Body of pancreas (tissue), 4 donors: ENCODE measurements around the gene EXTL1. TPM values are rescaled to one million over a fixed set of nuclear protein-coding genes. Genes with fewer than 3 reads are reported as not detected.
A peak's percentile ranks its signal among the peaks of the same experiment; 100 is the strongest.

ENCODE experiments used
- ATAC-seq: fragments of 150-250 bp; one replicate; pipeline ENCODE4 v1.9.1; 2016
- DNase-seq, 4 donors: peaks; one replicate each; pipeline ENCODE4 v3.0.0-alpha.2; 2019
- H3K27ac ChIP-seq, 4 donors: fragments of 200-600 bp; sonication (generic); 1 replicate in 3 of 4; 2 replicates in 1 of 4; pipeline versions ENCODE4 v1.5.1 to v1.6.1; 2016 to 2019; ENCODE audit warnings: mild to moderate bottlenecking in 1 of 4, mixed read lengths in 1 of 4, moderate library complexity in 1 of 4
- H3K27me3 ChIP-seq, 2 donors: fragments of 200-600 bp; sonication (generic); one replicate each; pipeline ENCODE4 v1.6.0; 2016; ENCODE audit warnings: mild to moderate bottlenecking in 1 of 2
- H3K36me3 ChIP-seq, 2 donors: fragments of 200-600 bp; sonication (generic); replicated peaks in 1 of 2; 2 replicates each; pipeline ENCODE4 v1.5.1; 2016; ENCODE audit warnings: low read depth in 2 of 2; ENCODE audit not compliant: insufficient read depth in 1 of 2
- H3K4me1 ChIP-seq: fragments of 200-600 bp; sonication (generic); one replicate; pipeline ENCODE4 v1.6.0; 2016
- H3K4me3 ChIP-seq, 2 donors: fragments of 200-600 bp; sonication (generic); 1 replicate in 1 of 2; 2 replicates in 1 of 2; pipeline ENCODE4 v1.5.1; 2016 to 2019
- H3K9me3 ChIP-seq, 3 donors: fragments of 200-600 bp; sonication (generic); 1 replicate in 2 of 3; 2 replicates in 1 of 3; pipeline ENCODE4 v1.5.1; 2016
- POLR2A ChIP-seq, 3 donors: fragments of 450-650 bp; IDR thresholded peaks; one replicate each; pipeline ENCODE4 v1.6.1; 2016; ENCODE audit warnings: antibody characterized with exemption in 3 of 3, mild to moderate bottlenecking in 2 of 3
- WGBS, 2 donors: methylation state at CpG; one replicate each; pipeline ENCODE4 v1.1.5; 2017; 5-methylcytosine and 5-hydroxymethylcytosine counted together
- intact Hi-C: fragments of 100-400 bp; cut with DNase I; formaldehyde crosslinking; loops from one replicate; pipeline ENCODE4 v1.15.1; 2023
- small RNA-seq: library from RNA; depleted of rRNA; stranded (forward); fragments of <200 nt; gene quantifications from one replicate; pipeline ENCODE3, GENCODE V24; 2016
- total RNA-seq, 2 donors: library from RNA; depleted of rRNA; stranded (reverse); fragments of >200 nt; gene quantifications; one replicate each; pipeline ENCODE4 v1.1.0, GENCODE V29; 2016
- TF ChIP-seq, protein P1 (sequence below), 7 experiments: fragments of 450-650 bp in 4 of 7; fragments of 200-600 bp in 3 of 7; sonication (generic) in 3 of 7; IDR thresholded peaks; one replicate each; pipeline ENCODE4 v1.5.1; 2016 to 2019; ENCODE audit warnings: antibody characterized with exemption in 7 of 7

The EXTL1 gene
- total RNA-seq, 2 donors from 2014 or later = not detected

GRCh38 chr1:26082020-26082350 is 60.4 kb downstream of the EXTL1 start:
- no peaks in the 10 kb centered on the region for H3K9me3 ChIP-seq
- H3K27me3 ChIP-seq = no peaks in the 10 kb centered on the region
- ATAC-seq (no peak), DNase-seq (no peak)
- no peak overlapping the region for H3K4me3 ChIP-seq
- H3K4me1 ChIP-seq = peaks cover 50% of the 10 kb centered on the region
- TF ChIP-seq, protein P1, sequence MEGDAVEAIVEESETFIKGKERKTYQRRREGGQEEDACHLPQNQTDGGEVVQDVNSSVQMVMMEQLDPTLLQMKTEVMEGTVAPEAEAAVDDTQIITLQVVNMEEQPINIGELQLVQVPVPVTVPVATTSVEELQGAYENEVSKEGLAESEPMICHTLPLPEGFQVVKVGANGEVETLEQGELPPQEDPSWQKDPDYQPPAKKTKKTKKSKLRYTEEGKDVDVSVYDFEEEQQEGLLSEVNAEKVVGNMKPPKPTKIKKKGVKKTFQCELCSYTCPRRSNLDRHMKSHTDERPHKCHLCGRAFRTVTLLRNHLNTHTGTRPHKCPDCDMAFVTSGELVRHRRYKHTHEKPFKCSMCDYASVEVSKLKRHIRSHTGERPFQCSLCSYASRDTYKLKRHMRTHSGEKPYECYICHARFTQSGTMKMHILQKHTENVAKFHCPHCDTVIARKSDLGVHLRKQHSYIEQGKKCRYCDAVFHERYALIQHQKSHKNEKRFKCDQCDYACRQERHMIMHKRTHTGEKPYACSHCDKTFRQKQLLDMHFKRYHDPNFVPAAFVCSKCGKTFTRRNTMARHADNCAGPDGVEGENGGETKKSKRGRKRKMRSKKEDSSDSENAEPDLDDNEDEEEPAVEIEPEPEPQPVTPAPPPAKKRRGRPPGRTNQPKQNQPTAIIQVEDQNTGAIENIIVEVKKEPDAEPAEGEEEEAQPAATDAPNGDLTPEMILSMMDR (IDR thresholded peaks at IDR 0.05) = no peak
- TF ChIP-seq POLR2A (IDR thresholded peaks at IDR 0.05) = no peak
- WGBS, 2 donors = 45 to 47% methylated on average over 3 of the region's 3 CpGs
- no peaks in the 10 kb centered on the region for H3K36me3 ChIP-seq
- intact Hi-C loops = no loop called here
- H3K27ac ChIP-seq = no peak overlapping the region

DNA sequence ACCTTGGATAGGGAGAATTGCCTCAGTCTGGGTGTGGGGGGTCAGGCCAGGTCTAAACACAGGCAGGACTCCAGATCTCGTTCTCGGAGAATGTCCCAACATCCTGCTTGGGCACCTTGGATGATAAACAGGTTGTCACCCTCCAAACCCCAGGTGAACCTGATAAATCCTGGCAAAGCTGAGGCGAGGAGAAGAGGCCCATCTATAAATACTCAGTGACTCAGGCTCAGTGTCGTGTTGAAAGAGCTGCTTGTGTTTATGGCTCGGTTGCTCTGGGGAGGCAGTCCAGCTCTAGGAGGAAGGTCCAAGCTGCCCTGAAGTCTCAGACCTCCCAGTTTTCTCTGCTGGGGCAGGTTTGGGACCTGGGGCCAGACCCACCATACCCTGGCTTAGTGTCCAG is 61.6 kb downstream of the EXTL1 start:
- peak in 1 of 4 donors; percentile 38 for DNase-seq
- H3K4me1 ChIP-seq = peaks cover 47% of the 10 kb centered on the region
- H3K36me3 ChIP-seq = no peaks in the 10 kb centered on the region
- intact Hi-C loops = no loop called here
- H3K4me3 ChIP-seq = no peak overlapping the region
- TF ChIP-seq POLR2A (IDR thresholded peaks at IDR 0.05) = no peak
- TF ChIP-seq, protein P1 (IDR thresholded peaks at IDR 0.05) = no peak
- no peak overlapping the region for H3K27ac ChIP-seq
- H3K9me3 ChIP-seq = no peaks in the 10 kb centered on the region
- 56 to 76% methylated on average over 4 to 5 of the region's 5 CpGs for WGBS, 2 donors
- no peak for ATAC-seq
- no peaks in the 10 kb centered on the region for H3K27me3 ChIP-seq

- Histone ChIP-seq H3K36me3 (no peaks in the 10 kb centered on the region), H3K27me3 (no peaks in the 10 kb centered on the region), H3K9me3 (no peaks in the 10 kb centered on the region), H3K4me3 (no peak overlapping the region), H3K4me1 (peaks cover 38% of the 10 kb centered on the region), H3K27ac (no peak overlapping the region)
- no peak for ATAC-seq
- intact Hi-C loops = no loop called here
- WGBS, 2 donors = 33 to 40% methylated on average over 2 of the region's 2 CpGs
- no peak for DNase-seq
- TF ChIP-seq POLR2A (IDR thresholded peaks at IDR 0.05) = no peak
- TF ChIP-seq, protein P1 (IDR thresholded peaks at IDR 0.05) = no peak
Observed at GRCh38 chr1:26084091-26084561, 62.6 kb downstream of the EXTL1 start.

GRCh38 chr1:26084844-26085243 is 63.3 kb downstream of the EXTL1 start:
- DNase-seq (no peak), ATAC-seq (no peak)
- WGBS, 2 donors = 89 to 93% methylated on average over 2 of the region's 2 CpGs
- H3K36me3 ChIP-seq = no peaks in the 10 kb centered on the region
- peaks cover 31% of the 10 kb centered on the region for H3K4me1 ChIP-seq
- TF ChIP-seq POLR2A (IDR thresholded peaks at IDR 0.05) = no peak
- TF ChIP-seq, protein P1 (IDR thresholded peaks at IDR 0.05) = no peak
- no peaks in the 10 kb centered on the region for H3K27me3 ChIP-seq
- no peaks in the 10 kb centered on the region for H3K9me3 ChIP-seq
- no peak overlapping the region for H3K27ac ChIP-seq
- H3K4me3 ChIP-seq = no peak overlapping the region
- intact Hi-C loops = no loop called here

Small RNA genes lying within 50 kb of the gene (small RNA-seq; reads per million reads assigned to genes)
- not detected for gene RF00283
- gene RF00492 = not detected

Other genes starting within 250 kb of the EXTL1 start
- gene SELENON, start 221.6 kb upstream of the EXTL1 start, total RNA-seq = 10 to 100 TPM; 22.8 to 27.4 TPM
- gene MTFR1L, start 201.8 kb upstream of the EXTL1 start, total RNA-seq = 10 to 100 TPM; 39.7 to 56.4 TPM
- not detected for gene AUNIP, start 162.3 kb upstream of the EXTL1 start, total RNA-seq
- gene PAQR7, start 146.1 kb upstream of the EXTL1 start, total RNA-seq = 1 to 10 TPM; 3.0 to 4.4 TPM
- gene STMN1, start 115.4 kb upstream of the EXTL1 start, total RNA-seq = 10 to 100 TPM in 1 of 2 donors, 1 to 10 TPM in 1; 6.3 to 11.4 TPM
- gene PAFAH2, start 23.7 kb upstream of the EXTL1 start, total RNA-seq = 10 to 100 TPM; 14.8 to 46.4 TPM
- gene SLC30A2, start 24.3 kb downstream of the EXTL1 start, total RNA-seq = 10 to 100 TPM; 44.5 to 64.6 TPM
- gene TRIM63, start 45.9 kb downstream of the EXTL1 start, total RNA-seq = not detected
- 1 to 10 TPM; 5.6 to 7.8 TPM for gene PDIK1L, start 90.0 kb downstream of the EXTL1 start, total RNA-seq
- gene FAM110D, start 137.3 kb downstream of the EXTL1 start, total RNA-seq = 1 to 10 TPM; 3.1 to 4.6 TPM
- not detected for gene C1orf232, start 147.2 kb downstream of the EXTL1 start, total RNA-seq
- gene ZNF593, start 148.1 kb downstream of the EXTL1 start, total RNA-seq = 10 to 100 TPM; 25.2 to 33.0 TPM
- not detected for gene ZNF593OS, start 150.1 kb downstream of the EXTL1 start, total RNA-seq
- 10 to 100 TPM; 30.0 to 47.7 TPM for gene CNKSR1, start 155.7 kb downstream of the EXTL1 start, total RNA-seq
- gene CATSPER4, start 168.8 kb downstream of the EXTL1 start, total RNA-seq = not detected
- 1 to 10 TPM; 6.2 to 6.9 TPM for gene CEP85, start 212.4 kb downstream of the EXTL1 start, total RNA-seq